HEK293 (cell line): ENCODE results near the gene C20orf144.

Experiments
- BCL11B ChIP-seq: fragments of 450-650 bp; formaldehyde crosslinking; IDR thresholded peaks from 2 replicates; pipeline ENCODE4 v1.5.1; 2016; ENCODE audit warnings: low read depth, missing biosample characterization, missing genetic modification characterization
- FEZF1 ChIP-seq: fragments of 450-650 bp; formaldehyde crosslinking; IDR thresholded peaks from 2 replicates; pipeline ENCODE4 v1.5.1; 2016; ENCODE audit warnings: missing biosample characterization, missing genetic modification characterization
- GLIS2 ChIP-seq: fragments of 450-650 bp; formaldehyde crosslinking; IDR thresholded peaks from 2 replicates; pipeline ENCODE4 v1.5.1; 2016; ENCODE audit warnings: missing biosample characterization, missing genetic modification characterization
- IKZF3 ChIP-seq: fragments of 450-650 bp; IDR thresholded peaks from 2 replicates; pipeline ENCODE4 v1.5.0; 2018; ENCODE audit warnings: missing biosample characterization, mild to moderate bottlenecking, missing genetic modification characterization, moderate library complexity
- SALL2 ChIP-seq: fragments of 450-650 bp; formaldehyde crosslinking; IDR thresholded peaks from 2 replicates; pipeline ENCODE4 v1.5.0; 2017; ENCODE audit warnings: missing biosample characterization, mild to moderate bottlenecking, missing genetic modification characterization, borderline replicate concordance
- SP7 ChIP-seq: fragments of 450-650 bp; formaldehyde crosslinking; IDR thresholded peaks from 2 replicates; pipeline ENCODE4 v1.5.1; 2016; ENCODE audit warnings: missing biosample characterization, missing genetic modification characterization
- ZNF10 ChIP-seq: fragments of 450-650 bp; formaldehyde crosslinking; IDR thresholded peaks from 2 replicates; pipeline ENCODE4 v1.5.1; 2017; ENCODE audit warnings: missing biosample characterization, missing genetic modification characterization
- ZNF132 ChIP-seq: fragments of 450-650 bp; formaldehyde crosslinking; IDR thresholded peaks from 2 replicates; pipeline ENCODE4 v1.5.1; 2017; ENCODE audit warnings: missing biosample characterization, missing genetic modification characterization, borderline replicate concordance
- ZNF169 ChIP-seq: fragments of 450-650 bp; formaldehyde crosslinking; IDR thresholded peaks from 2 replicates; pipeline ENCODE4 v1.5.1; 2016; ENCODE audit warnings: missing biosample characterization, missing genetic modification characterization
- ZNF2 ChIP-seq: fragments of 450-650 bp; formaldehyde crosslinking; IDR thresholded peaks from 2 replicates; pipeline ENCODE4 v1.5.1; 2016; ENCODE audit warnings: missing biosample characterization, missing genetic modification characterization
- ZNF202 ChIP-seq: fragments of 450-650 bp; formaldehyde crosslinking; IDR thresholded peaks from 2 replicates; pipeline ENCODE4 v1.5.1; 2016; ENCODE audit warnings: missing biosample characterization, missing genetic modification characterization, borderline replicate concordance
- ZNF223 ChIP-seq: fragments of 450-650 bp; formaldehyde crosslinking; IDR thresholded peaks from 2 replicates; pipeline ENCODE4 v1.5.1; 2016; ENCODE audit warnings: missing biosample characterization, missing genetic modification characterization
- ZNF391 ChIP-seq: fragments of 450-650 bp; formaldehyde crosslinking; IDR thresholded peaks from 2 replicates; pipeline ENCODE4 v1.5.1; 2016; ENCODE audit warnings: low read depth, missing biosample characterization, missing genetic modification characterization, borderline replicate concordance
- ZNF473 ChIP-seq: fragments of 450-650 bp; formaldehyde crosslinking; IDR thresholded peaks from 2 replicates; pipeline ENCODE4 v1.5.1; 2017; ENCODE audit warnings: missing biosample characterization, missing genetic modification characterization
- ZNF658 ChIP-seq: fragments of 450-650 bp; formaldehyde crosslinking; IDR thresholded peaks from 2 replicates; pipeline ENCODE4; 2016; ENCODE audit warnings: missing biosample characterization, missing genetic modification characterization
- TF ChIP-seq, protein P1 (sequence below): fragments of 450-650 bp; formaldehyde crosslinking; IDR thresholded peaks from 2 replicates; pipeline ENCODE4 v1.5.1; 2016; ENCODE audit warnings: missing biosample characterization, missing genetic modification characterization, borderline replicate concordance
- TF ChIP-seq, protein P2 (sequence below): fragments of 450-650 bp; formaldehyde crosslinking; IDR thresholded peaks from 2 replicates; pipeline ENCODE4; 2016; ENCODE audit warnings: missing biosample characterization, missing genetic modification characterization
- TF ChIP-seq, protein P3 (sequence below): fragments of 450-650 bp; formaldehyde crosslinking; optimal IDR thresholded peaks from 2 replicates; pipeline ENCODE3; 2016; ENCODE audit warnings: missing biosample characterization, mild to moderate bottlenecking, missing genetic modification characterization
- TF ChIP-seq, protein P4 (sequence below): fragments of 450-650 bp; formaldehyde crosslinking; IDR thresholded peaks from 2 replicates; pipeline ENCODE4 v1.5.1; 2017; ENCODE audit warnings: missing biosample characterization, missing genetic modification characterization
- TF ChIP-seq, protein P5 (sequence below): fragments of 450-650 bp; formaldehyde crosslinking; IDR thresholded peaks from 2 replicates; pipeline ENCODE4 v1.5.1; 2016; ENCODE audit warnings: missing biosample characterization, missing genetic modification characterization
- TF ChIP-seq, protein P6 (sequence below): fragments of 450-650 bp; formaldehyde crosslinking; IDR thresholded peaks from 2 replicates; pipeline ENCODE4 v1.5.1; 2017; ENCODE audit warnings: missing biosample characterization, missing genetic modification characterization

C20orf144 gene

DNA sequence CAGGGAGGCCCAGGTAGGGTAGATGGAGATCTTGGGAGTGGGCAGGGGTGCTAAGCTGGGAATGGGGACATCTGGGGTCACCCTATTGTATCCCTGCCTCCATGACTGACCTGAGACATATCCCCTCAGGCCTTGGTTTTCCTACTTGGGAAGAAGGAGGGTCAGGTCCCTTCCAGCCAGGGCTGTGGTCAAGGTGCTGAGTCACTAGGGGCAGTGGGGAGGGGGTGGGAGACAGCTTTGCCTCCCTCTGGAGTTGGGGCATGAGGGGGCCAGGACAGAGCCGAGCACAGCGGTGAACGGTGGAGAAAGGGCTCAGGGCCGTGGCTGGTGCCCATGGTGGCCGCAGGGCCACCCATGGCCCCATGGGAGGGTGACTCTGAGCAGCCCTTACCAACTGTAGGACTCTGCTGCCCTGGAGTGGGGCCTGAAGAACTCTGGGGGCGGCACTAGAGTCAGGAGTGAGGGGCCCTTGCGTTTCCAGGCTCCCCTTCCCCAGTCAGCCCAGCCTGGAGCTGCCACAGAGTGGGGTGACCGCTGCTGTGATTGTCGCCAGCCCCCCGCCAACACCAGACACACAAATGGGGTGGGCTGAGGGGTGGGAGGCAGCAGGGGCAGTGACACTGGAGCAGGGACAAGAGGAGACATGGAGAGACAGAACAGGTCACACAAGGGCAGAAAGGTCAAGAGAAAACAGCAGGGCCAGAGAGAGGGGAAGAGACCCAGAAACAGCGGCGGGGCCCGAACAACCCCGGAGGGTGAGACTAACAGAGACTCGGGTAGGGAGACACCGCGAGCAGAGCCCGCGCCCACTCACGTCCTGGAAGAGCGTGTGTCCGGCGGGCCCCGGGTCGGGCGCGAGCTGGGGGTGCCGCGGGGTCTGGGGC lies 11.5 kb downstream of the C20orf144 start (continued):
- TF ChIP-seq SP7 (tag by site-specific recombination) (no peak), ZNF132 (tag by site-specific recombination) (no peak), BCL11B (tag by site-specific recombination) (0 out of 2 replicates have a peak, but pooled peaks have one; percentile 44), ZNF10 (no peak), ZNF2 (tag by site-specific recombination) (no peak), FEZF1 (tag by site-specific recombination) (no peak), GLIS2 (peak; percentile 74), ZNF169 (tag by site-specific recombination) (no peak), ZNF473 (tag by site-specific recombination) (peak; percentile 40; the same call in 1 of the 2 replicates), ZNF658 (tag by site-specific recombination) (no peak), SALL2 (tag by site-specific recombination) (no peak), IKZF3 (tag by site-specific recombination) (no peak), ZNF391 (tag by site-specific recombination) (no peak), ZNF202 (tag by site-specific recombination) (no peak), ZNF223 (no peak)
- TF ChIP-seq, protein P1, sequence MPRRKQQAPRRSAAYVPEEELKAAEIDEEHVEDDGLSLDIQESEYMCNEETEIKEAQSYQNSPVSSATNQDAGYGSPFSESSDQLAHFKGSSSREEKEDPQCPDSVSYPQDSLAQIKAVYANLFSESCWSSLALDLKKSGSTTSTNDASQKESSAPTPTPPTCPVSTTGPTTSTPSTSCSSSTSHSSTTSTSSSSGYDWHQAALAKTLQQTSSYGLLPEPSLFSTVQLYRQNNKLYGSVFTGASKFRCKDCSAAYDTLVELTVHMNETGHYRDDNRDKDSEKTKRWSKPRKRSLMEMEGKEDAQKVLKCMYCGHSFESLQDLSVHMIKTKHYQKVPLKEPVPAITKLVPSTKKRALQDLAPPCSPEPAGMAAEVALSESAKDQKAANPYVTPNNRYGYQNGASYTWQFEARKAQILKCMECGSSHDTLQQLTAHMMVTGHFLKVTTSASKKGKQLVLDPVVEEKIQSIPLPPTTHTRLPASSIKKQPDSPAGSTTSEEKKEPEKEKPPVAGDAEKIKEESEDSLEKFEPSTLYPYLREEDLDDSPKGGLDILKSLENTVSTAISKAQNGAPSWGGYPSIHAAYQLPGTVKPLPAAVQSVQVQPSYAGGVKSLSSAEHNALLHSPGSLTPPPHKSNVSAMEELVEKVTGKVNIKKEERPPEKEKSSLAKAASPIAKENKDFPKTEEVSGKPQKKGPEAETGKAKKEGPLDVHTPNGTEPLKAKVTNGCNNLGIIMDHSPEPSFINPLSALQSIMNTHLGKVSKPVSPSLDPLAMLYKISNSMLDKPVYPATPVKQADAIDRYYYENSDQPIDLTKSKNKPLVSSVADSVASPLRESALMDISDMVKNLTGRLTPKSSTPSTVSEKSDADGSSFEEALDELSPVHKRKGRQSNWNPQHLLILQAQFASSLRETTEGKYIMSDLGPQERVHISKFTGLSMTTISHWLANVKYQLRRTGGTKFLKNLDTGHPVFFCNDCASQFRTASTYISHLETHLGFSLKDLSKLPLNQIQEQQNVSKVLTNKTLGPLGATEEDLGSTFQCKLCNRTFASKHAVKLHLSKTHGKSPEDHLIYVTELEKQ (tag by site-specific recombination): no peak
- TF ChIP-seq, protein P2, sequence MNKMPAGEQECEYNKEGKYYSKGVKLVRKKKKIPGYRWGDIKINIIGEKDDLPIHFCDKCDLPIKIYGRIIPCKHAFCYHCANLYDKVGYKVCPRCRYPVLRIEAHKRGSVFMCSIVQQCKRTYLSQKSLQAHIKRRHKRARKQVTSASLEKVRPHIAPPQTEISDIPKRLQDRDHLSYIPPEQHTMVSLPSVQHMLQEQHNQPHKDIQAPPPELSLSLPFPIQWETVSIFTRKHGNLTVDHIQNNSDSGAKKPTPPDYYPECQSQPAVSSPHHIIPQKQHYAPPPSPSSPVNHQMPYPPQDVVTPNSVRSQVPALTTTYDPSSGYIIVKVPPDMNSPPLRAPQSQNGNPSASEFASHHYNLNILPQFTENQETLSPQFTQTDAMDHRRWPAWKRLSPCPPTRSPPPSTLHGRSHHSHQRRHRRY: no peak
- TF ChIP-seq, protein P3, sequence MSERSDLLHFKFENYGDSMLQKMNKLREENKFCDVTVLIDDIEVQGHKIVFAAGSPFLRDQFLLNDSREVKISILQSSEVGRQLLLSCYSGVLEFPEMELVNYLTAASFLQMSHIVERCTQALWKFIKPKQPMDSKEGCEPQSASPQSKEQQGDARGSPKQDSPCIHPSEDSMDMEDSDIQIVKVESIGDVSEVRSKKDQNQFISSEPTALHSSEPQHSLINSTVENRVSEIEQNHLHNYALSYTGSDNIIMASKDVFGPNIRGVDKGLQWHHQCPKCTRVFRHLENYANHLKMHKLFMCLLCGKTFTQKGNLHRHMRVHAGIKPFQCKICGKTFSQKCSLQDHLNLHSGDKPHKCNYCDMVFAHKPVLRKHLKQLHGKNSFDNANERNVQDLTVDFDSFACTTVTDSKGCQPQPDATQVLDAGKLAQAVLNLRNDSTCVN (tag by site-specific recombination): peak; percentile 60
- TF ChIP-seq, protein P4, sequence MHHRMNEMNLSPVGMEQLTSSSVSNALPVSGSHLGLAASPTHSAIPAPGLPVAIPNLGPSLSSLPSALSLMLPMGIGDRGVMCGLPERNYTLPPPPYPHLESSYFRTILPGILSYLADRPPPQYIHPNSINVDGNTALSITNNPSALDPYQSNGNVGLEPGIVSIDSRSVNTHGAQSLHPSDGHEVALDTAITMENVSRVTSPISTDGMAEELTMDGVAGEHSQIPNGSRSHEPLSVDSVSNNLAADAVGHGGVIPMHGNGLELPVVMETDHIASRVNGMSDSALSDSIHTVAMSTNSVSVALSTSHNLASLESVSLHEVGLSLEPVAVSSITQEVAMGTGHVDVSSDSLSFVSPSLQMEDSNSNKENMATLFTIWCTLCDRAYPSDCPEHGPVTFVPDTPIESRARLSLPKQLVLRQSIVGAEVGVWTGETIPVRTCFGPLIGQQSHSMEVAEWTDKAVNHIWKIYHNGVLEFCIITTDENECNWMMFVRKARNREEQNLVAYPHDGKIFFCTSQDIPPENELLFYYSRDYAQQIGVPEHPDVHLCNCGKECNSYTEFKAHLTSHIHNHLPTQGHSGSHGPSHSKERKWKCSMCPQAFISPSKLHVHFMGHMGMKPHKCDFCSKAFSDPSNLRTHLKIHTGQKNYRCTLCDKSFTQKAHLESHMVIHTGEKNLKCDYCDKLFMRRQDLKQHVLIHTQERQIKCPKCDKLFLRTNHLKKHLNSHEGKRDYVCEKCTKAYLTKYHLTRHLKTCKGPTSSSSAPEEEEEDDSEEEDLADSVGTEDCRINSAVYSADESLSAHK (tag by site-specific recombination): peak; percentile 32; the same call in 1 of the 2 replicates
- TF ChIP-seq, protein P5, sequence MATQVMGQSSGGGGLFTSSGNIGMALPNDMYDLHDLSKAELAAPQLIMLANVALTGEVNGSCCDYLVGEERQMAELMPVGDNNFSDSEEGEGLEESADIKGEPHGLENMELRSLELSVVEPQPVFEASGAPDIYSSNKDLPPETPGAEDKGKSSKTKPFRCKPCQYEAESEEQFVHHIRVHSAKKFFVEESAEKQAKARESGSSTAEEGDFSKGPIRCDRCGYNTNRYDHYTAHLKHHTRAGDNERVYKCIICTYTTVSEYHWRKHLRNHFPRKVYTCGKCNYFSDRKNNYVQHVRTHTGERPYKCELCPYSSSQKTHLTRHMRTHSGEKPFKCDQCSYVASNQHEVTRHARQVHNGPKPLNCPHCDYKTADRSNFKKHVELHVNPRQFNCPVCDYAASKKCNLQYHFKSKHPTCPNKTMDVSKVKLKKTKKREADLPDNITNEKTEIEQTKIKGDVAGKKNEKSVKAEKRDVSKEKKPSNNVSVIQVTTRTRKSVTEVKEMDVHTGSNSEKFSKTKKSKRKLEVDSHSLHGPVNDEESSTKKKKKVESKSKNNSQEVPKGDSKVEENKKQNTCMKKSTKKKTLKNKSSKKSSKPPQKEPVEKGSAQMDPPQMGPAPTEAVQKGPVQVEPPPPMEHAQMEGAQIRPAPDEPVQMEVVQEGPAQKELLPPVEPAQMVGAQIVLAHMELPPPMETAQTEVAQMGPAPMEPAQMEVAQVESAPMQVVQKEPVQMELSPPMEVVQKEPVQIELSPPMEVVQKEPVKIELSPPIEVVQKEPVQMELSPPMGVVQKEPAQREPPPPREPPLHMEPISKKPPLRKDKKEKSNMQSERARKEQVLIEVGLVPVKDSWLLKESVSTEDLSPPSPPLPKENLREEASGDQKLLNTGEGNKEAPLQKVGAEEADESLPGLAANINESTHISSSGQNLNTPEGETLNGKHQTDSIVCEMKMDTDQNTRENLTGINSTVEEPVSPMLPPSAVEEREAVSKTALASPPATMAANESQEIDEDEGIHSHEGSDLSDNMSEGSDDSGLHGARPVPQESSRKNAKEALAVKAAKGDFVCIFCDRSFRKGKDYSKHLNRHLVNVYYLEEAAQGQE (tag by site-specific recombination): no peak
- TF ChIP-seq, protein P6, sequence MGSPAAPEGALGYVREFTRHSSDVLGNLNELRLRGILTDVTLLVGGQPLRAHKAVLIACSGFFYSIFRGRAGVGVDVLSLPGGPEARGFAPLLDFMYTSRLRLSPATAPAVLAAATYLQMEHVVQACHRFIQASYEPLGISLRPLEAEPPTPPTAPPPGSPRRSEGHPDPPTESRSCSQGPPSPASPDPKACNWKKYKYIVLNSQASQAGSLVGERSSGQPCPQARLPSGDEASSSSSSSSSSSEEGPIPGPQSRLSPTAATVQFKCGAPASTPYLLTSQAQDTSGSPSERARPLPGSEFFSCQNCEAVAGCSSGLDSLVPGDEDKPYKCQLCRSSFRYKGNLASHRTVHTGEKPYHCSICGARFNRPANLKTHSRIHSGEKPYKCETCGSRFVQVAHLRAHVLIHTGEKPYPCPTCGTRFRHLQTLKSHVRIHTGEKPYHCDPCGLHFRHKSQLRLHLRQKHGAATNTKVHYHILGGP (tag by site-specific recombination): no peak
